ENCODE measurements around the gene IFI27L2.

- TF ChIP-seq POLR2AphosphoS5 (IDR thresholded peaks at IDR 0.05; ENCODE audit: low read depth, low read length) (no peak), TAF1 (IDR thresholded peaks at IDR 0.05; ENCODE audit: borderline replicate concordance, insufficient read depth, low read length) (no peak), FOXP2 (optimal IDR thresholded peaks at IDR 0.05; ENCODE audit: borderline replicate concordance, extremely low read depth, extremely low read length, insufficient read depth) (no peak)
- TF ChIP-seq, protein P1, sequence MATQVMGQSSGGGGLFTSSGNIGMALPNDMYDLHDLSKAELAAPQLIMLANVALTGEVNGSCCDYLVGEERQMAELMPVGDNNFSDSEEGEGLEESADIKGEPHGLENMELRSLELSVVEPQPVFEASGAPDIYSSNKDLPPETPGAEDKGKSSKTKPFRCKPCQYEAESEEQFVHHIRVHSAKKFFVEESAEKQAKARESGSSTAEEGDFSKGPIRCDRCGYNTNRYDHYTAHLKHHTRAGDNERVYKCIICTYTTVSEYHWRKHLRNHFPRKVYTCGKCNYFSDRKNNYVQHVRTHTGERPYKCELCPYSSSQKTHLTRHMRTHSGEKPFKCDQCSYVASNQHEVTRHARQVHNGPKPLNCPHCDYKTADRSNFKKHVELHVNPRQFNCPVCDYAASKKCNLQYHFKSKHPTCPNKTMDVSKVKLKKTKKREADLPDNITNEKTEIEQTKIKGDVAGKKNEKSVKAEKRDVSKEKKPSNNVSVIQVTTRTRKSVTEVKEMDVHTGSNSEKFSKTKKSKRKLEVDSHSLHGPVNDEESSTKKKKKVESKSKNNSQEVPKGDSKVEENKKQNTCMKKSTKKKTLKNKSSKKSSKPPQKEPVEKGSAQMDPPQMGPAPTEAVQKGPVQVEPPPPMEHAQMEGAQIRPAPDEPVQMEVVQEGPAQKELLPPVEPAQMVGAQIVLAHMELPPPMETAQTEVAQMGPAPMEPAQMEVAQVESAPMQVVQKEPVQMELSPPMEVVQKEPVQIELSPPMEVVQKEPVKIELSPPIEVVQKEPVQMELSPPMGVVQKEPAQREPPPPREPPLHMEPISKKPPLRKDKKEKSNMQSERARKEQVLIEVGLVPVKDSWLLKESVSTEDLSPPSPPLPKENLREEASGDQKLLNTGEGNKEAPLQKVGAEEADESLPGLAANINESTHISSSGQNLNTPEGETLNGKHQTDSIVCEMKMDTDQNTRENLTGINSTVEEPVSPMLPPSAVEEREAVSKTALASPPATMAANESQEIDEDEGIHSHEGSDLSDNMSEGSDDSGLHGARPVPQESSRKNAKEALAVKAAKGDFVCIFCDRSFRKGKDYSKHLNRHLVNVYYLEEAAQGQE (IDR thresholded peaks at IDR 0.05; ENCODE audit: insufficient read depth in 1 of 2, low read depth in 2 of 2, low read length in 2 of 2) = no peak
Observed at GRCh38 chr14:94114589-94115057, 14.8 kb downstream of the IFI27L2 start.
